IMR-90 (cell line): Measurements from ENCODE around the gene CDHR3. TPM values are rescaled to one million over a fixed set of nuclear protein-coding genes. Genes with fewer than 3 reads are reported as not detected.

Experiments used
- ATAC-seq: fragments of 200-7000 bp; cut with Tn5 transposase; 2 replicates; pipeline ENCODE4 v1.9.1; 2020; ENCODE audit warnings: low read depth, mild to moderate bottlenecking, moderate library complexity
- BruUV-seq: library from RNA; stranded (reverse); fragments of 400-500 nt; replicated peaks from 2 replicates; lab custom pipeline; 2021; lab: Mats Ljungman, UMichigan
- CTCF ChIA-PET: fragments of 300-600 bp; formaldehyde crosslinking; extraction: SDS; loops from one replicate; lab custom pipeline; 2021; ENCODE audit warnings: antibody characterized with exemption; lab: Yijun Ruan, JAX
- POLR2A ChIA-PET: fragments of 300-600 bp; sonication (Branson Sonifier 250); formaldehyde crosslinking; loops from one replicate; lab custom pipeline; 2022; ENCODE audit warnings: antibody characterized with exemption; ENCODE audit not compliant: unreplicated experiment; lab: Charles Lee
- DNase-seq: peaks from one replicate; pipeline ENCODE4 v3.0.0; 2013
- H2AFZ ChIP-seq: replicated peaks from 2 replicates; pipeline ENCODE3; 2013; ENCODE audit warnings: low read length, mild to moderate bottlenecking; ENCODE audit not compliant: poor library complexity
- H2AK5ac ChIP-seq: 2 replicates; pipeline ENCODE4 v1.6.1; 2013; ENCODE audit warnings: low read depth, low read length, inconsistent platforms
- H2AK9ac ChIP-seq: replicated peaks from 2 replicates; pipeline ENCODE3; 2013; ENCODE audit warnings: mild to moderate bottlenecking, low read depth, low read length, moderate library complexity; ENCODE audit not compliant: poor library complexity
- H2BK120ac ChIP-seq: 2 replicates; pipeline ENCODE4 v1.6.1; 2013; ENCODE audit warnings: low read depth, low read length, inconsistent platforms
- H2BK15ac ChIP-seq: 3 replicates; pipeline ENCODE4 v1.6.1; 2013; ENCODE audit warnings: low read depth, low read length, inconsistent platforms
- H2BK20ac ChIP-seq: 2 replicates; pipeline ENCODE4 v1.6.1; 2013; ENCODE audit warnings: low read depth, mild to moderate bottlenecking, inconsistent platforms, low read length, moderate library complexity
- H2BK5ac ChIP-seq: 2 replicates; pipeline ENCODE4 v1.6.1; 2013; ENCODE audit warnings: mild to moderate bottlenecking, low read depth, low read length, inconsistent platforms; ENCODE audit not compliant: poor library complexity, severe bottlenecking
- H3K14ac ChIP-seq: replicated peaks from 2 replicates; pipeline ENCODE4 v1.6.1; 2013; ENCODE audit warnings: low read depth, low read length, inconsistent platforms
- H3K18ac ChIP-seq: 2 replicates; pipeline ENCODE4 v1.6.1; 2013; ENCODE audit warnings: low read depth, low read length, control low read depth
- H3K23ac ChIP-seq: 2 replicates; pipeline ENCODE4 v1.6.1; 2013; ENCODE audit warnings: low read depth, low read length, inconsistent platforms
- H3K27ac ChIP-seq: 2 replicates; pipeline ENCODE4 v1.5.1; 2013; ENCODE audit warnings: mild to moderate bottlenecking, control low read depth, low read length; ENCODE audit not compliant: insufficient read depth
- H3K27me3 ChIP-seq: 2 replicates; pipeline ENCODE4 v1.6.1; 2013; ENCODE audit warnings: low read length; ENCODE audit not compliant: control insufficient read depth, insufficient read depth
- H3K36me3 ChIP-seq: 2 replicates; pipeline ENCODE4 v1.6.1; 2013; ENCODE audit warnings: low read length, mixed read lengths; ENCODE audit not compliant: control insufficient read depth, insufficient read depth
- H3K4ac ChIP-seq: 2 replicates; pipeline ENCODE4 v1.6.1; 2013; ENCODE audit warnings: low read depth, low read length, inconsistent platforms
- H3K4me1 ChIP-seq: 2 replicates; pipeline ENCODE4 v1.6.1; 2013; ENCODE audit warnings: low read length, mixed read lengths; ENCODE audit not compliant: control insufficient read depth, insufficient read depth
- H3K4me2 ChIP-seq: 2 replicates; pipeline ENCODE4 v1.6.1; 2013; ENCODE audit warnings: low read depth, mild to moderate bottlenecking, control low read depth, low read length, moderate library complexity
- H3K4me3 ChIP-seq: 2 replicates; pipeline ENCODE4 v1.5.1; 2013; ENCODE audit warnings: low read depth, mild to moderate bottlenecking, control low read depth, low read length, moderate library complexity; ENCODE audit not compliant: insufficient read depth
- H3K56ac ChIP-seq: 2 replicates; pipeline ENCODE4 v1.6.1; 2013; ENCODE audit warnings: low read length, inconsistent platforms; ENCODE audit not compliant: insufficient read depth; ENCODE audit errors: extremely low read depth
- H3K79me1 ChIP-seq, 2 experiments: 2 replicates each; pipeline ENCODE4 v1.6.1; 2013; ENCODE audit warnings: low read length in 2 of 2, inconsistent platforms in 1 of 2, low read depth in 1 of 2
- H3K9ac ChIP-seq: 2 replicates; pipeline ENCODE4 v1.6.1; 2013; ENCODE audit warnings: low read depth, low read length, control low read depth
- H3K9me1 ChIP-seq: 2 replicates; pipeline ENCODE4 v1.6.1; 2013; ENCODE audit warnings: low read length, inconsistent platforms; ENCODE audit not compliant: insufficient read depth
- H3K9me3 ChIP-seq: 2 replicates; pipeline ENCODE4 v1.6.1; 2013; ENCODE audit warnings: low read length; ENCODE audit not compliant: control insufficient read depth, insufficient read depth
- H4K20me1 ChIP-seq: 2 replicates; pipeline ENCODE4 v1.6.1; 2013; ENCODE audit warnings: low read length, inconsistent platforms; ENCODE audit not compliant: insufficient read depth
- H4K5ac ChIP-seq: 2 replicates; pipeline ENCODE4 v1.6.1; 2013; ENCODE audit warnings: mild to moderate bottlenecking, low read depth, low read length, control low read depth
- H4K8ac ChIP-seq, 2 experiments: 2 replicates each; pipeline ENCODE4 v1.6.1; 2013; ENCODE audit warnings: low read depth in 2 of 2, low read length in 2 of 2, control low read depth in 1 of 2, inconsistent platforms in 1 of 2
- H4K91ac ChIP-seq: 2 replicates; pipeline ENCODE4 v1.6.1; 2013; ENCODE audit warnings: low read depth, low read length, inconsistent platforms; ENCODE audit not compliant: insufficient read depth
- BHLHE40 ChIP-seq: fragments of 150-350 bp; IDR thresholded peaks from 2 replicates; pipeline ENCODE4 v1.6.1; 2016; ENCODE audit warnings: mild to moderate bottlenecking, low read depth, low read length
- MXI1 ChIP-seq: IDR thresholded peaks from 2 replicates; pipeline ENCODE4 v1.6.1; 2012; ENCODE audit warnings: low read depth, mild to moderate bottlenecking, low read length, moderate library complexity, borderline replicate concordance
- WGBS, 2 experiments: methylation state at CpG; one replicate each; pipeline versions ENCODE4 v1.1.5 to v1.1.7; 2013; ENCODE audit warnings: missing lambda C conversion rate in 2 of 2; ENCODE audit not compliant: insufficient read length in 1 of 2; ENCODE audit errors: extremely low coverage in 2 of 2; 5-methylcytosine and 5-hydroxymethylcytosine counted together
- dilution Hi-C: fragments of 300-500 bp; cut with HindIII; formaldehyde crosslinking; loops from one replicate; pipeline ENCODE4 v1.14.3; 2018; ENCODE audit warnings: low sequenced_read_pairs; ENCODE audit not compliant: unreplicated experiment
- in situ Hi-C: fragments of 300-500 bp; cut with MboI; formaldehyde crosslinking; loops from 3 replicates; pipeline ENCODE4 v1.14.3; 2019; ENCODE audit warnings: low sequenced_read_pairs, inconsistent platforms, mixed read lengths
- intact Hi-C: fragments of 100-400 bp; cut with micrococcal nuclease; formaldehyde crosslinking; loops from 2 replicates; pipeline ENCODE4 v1.10.0; 2022
- polyA plus RNA-seq, 3 experiments: library from polyadenylated mRNA; depleted of rRNA; stranded (reverse); fragments of >200 nt; gene quantifications; 2 replicates each; pipeline ENCODE4 v1.2.3, GENCODE V29; 2012; ENCODE audit warnings: low replicate concordance in 1 of 3
- total RNA-seq: library from RNA; depleted of rRNA; stranded (reverse); fragments of >200 nt; gene quantifications from 2 replicates; pipeline ENCODE4 v1.2.3, GENCODE V29; 2012
- TF ChIP-seq, protein P1 (sequence below): conservative IDR thresholded peaks from 2 replicates; pipeline ENCODE4 v1.5.1; 2012; ENCODE audit warnings: mild to moderate bottlenecking, low read depth, low read length, improper control_type of control experiment

CDHR3 gene
- total and polyA plus RNA-seq, 2 of the 4 experiments (the other 2 are of a cell fraction), result 0.96 to 1.6 TPM

DNA sequence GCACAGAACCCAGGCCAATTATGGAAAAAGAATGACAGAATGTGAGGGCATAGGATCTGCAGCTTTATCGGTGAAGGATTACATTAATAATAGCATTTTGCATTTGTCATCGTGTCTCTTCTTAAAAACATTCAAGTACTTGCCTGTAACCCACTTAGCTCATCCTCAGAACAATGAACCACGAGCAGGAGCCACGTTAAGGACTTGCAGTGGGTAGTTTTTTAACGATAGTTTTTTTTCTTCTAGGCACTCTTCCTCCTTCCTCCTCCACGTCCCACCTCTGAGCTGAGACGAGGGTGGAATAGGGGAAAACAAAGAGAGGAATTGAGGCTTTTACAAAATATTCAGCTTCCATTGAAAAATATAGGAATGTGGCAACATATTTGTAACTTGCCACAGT is 27.1 kb downstream of the CDHR3 start:
- no peak for ATAC-seq
- in situ Hi-C loops, result no loop called here
- CTCF ChIA-PET, result interaction anchor here (1.2 kb wide), 1 partner anchor 9 kb away, joined by 3 read pairs; no protein-coding TSS in a partner anchor

More for the DNA sequence above, 27.1 kb downstream of the CDHR3 start:
- H3K4me2 ChIP-seq, result no peak overlapping the region
- H4K8ac ChIP-seq, result no peak overlapping the region
- H4K91ac ChIP-seq, result no peak overlapping the region
- no peak overlapping the region for H2BK120ac ChIP-seq
- no peaks in the 10 kb centered on the region for H3K36me3 ChIP-seq
- H3K14ac ChIP-seq, result no peak overlapping the region
- H2AFZ ChIP-seq, result no peak overlapping the region
- H3K4me1 ChIP-seq, result peaks cover 2% of the 10 kb centered on the region; the same call in 1 of the 2 replicates
- H2BK5ac ChIP-seq, result no peak overlapping the region
- no peaks in the 10 kb centered on the region for H3K9me1 ChIP-seq
- H3K4me3 ChIP-seq, result no peak overlapping the region
- no peak overlapping the region for H2BK20ac ChIP-seq
- no peak overlapping the region for H3K18ac ChIP-seq
- no peak for TF ChIP-seq BHLHE40
- TF ChIP-seq, protein P1, sequence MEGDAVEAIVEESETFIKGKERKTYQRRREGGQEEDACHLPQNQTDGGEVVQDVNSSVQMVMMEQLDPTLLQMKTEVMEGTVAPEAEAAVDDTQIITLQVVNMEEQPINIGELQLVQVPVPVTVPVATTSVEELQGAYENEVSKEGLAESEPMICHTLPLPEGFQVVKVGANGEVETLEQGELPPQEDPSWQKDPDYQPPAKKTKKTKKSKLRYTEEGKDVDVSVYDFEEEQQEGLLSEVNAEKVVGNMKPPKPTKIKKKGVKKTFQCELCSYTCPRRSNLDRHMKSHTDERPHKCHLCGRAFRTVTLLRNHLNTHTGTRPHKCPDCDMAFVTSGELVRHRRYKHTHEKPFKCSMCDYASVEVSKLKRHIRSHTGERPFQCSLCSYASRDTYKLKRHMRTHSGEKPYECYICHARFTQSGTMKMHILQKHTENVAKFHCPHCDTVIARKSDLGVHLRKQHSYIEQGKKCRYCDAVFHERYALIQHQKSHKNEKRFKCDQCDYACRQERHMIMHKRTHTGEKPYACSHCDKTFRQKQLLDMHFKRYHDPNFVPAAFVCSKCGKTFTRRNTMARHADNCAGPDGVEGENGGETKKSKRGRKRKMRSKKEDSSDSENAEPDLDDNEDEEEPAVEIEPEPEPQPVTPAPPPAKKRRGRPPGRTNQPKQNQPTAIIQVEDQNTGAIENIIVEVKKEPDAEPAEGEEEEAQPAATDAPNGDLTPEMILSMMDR, result no peak
- TF ChIP-seq MXI1, result no peak
- POLR2A ChIA-PET, result no interaction called here
- no peak overlapping the region for H2AK5ac ChIP-seq
- no peak overlapping the region for H3K56ac ChIP-seq
- H2BK15ac ChIP-seq, result no peak overlapping the region
- no peak overlapping the region for H4K5ac ChIP-seq
- no peak overlapping the region for H3K4ac ChIP-seq
- WGBS, 2 experiments, result no CpG with 5 or more reads among the region's 7 CpGs
- H3K27me3 ChIP-seq, result peaks cover 53% of the 10 kb centered on the region
- H3K9ac ChIP-seq, result no peak overlapping the region
- no peak overlapping the region for H3K23ac ChIP-seq
- H4K20me1 ChIP-seq, result no peaks in the 10 kb centered on the region
- no peak overlapping the region for H3K27ac ChIP-seq
- H3K79me1 ChIP-seq, result no peaks in the 10 kb centered on the region
- intact Hi-C loops (no loop called here), dilution Hi-C loops (no loop called here)
- H2AK9ac ChIP-seq, result no peak overlapping the region
- DNase-seq, result no peak
- no TSS peak for BruUV-seq
- H3K9me3 ChIP-seq, result no peaks in the 10 kb centered on the region
